Neural progenitor cell (in vitro differentiated cells): ENCODE data around the gene CUEDC2. TPM values are rescaled to one million over a fixed set of nuclear protein-coding genes. Genes with fewer than 3 reads are reported as not detected.

Experiments
- DNase-seq: peaks from one replicate; pipeline ENCODE4 v3.0.0-alpha.2; 2016; ENCODE audit warnings: low spot score
- H2AFZ ChIP-seq: fragments of 200-600 bp; sonication (generic); replicated peaks from 2 replicates; pipeline ENCODE4 v1.6.1; 2016; ENCODE audit warnings: antibody characterized with exemption
- H3F3A ChIP-seq: fragments of 200-600 bp; sonication (generic); 2 replicates; pipeline ENCODE4 v1.6.1; 2016; ENCODE audit warnings: antibody characterized with exemption, low read depth
- H3K27ac ChIP-seq: fragments of 200-600 bp; sonication (generic); 2 replicates; pipeline ENCODE4 v1.5.1; 2016; ENCODE audit warnings: mild to moderate bottlenecking
- H3K27me3 ChIP-seq: fragments of 200-600 bp; sonication (generic); 2 replicates; pipeline ENCODE4 v1.6.1; 2016; ENCODE audit warnings: mild to moderate bottlenecking, moderate library complexity
- H3K36me3 ChIP-seq: fragments of 200-600 bp; sonication (generic); 2 replicates; pipeline ENCODE4 v1.5.1; 2016
- H3K4me1 ChIP-seq: fragments of 200-600 bp; sonication (generic); 2 replicates; pipeline ENCODE4 v1.6.1; 2016; ENCODE audit warnings: mixed run types
- H3K4me2 ChIP-seq: fragments of 200-600 bp; sonication (generic); 2 replicates; pipeline ENCODE4 v1.6.1; 2016
- H3K4me3 ChIP-seq: fragments of 200-600 bp; sonication (generic); 2 replicates; pipeline ENCODE4 v1.5.1; 2016
- H3K79me2 ChIP-seq: fragments of 200-600 bp; sonication (generic); 2 replicates; pipeline ENCODE4 v1.6.1; 2016; ENCODE audit warnings: low read depth
- H3K9ac ChIP-seq: fragments of 200-600 bp; sonication (generic); 2 replicates; pipeline ENCODE4 v1.6.1; 2016
- H3K9me3 ChIP-seq: fragments of 200-600 bp; sonication (generic); 2 replicates; pipeline ENCODE4 v1.5.1; 2016; ENCODE audit warnings: low read depth
- H4K20me1 ChIP-seq: fragments of 200-600 bp; sonication (generic); 2 replicates; pipeline ENCODE4 v1.6.1; 2016; ENCODE audit warnings: low read depth
- H3K27ac Mint-ChIP-seq: 3 replicates; pipeline ENCODE4 v1.8.0; 2021; ENCODE audit warnings: mixed read lengths
- H3K27me3 Mint-ChIP-seq: 2 replicates; pipeline ENCODE4 v1.8.0; 2022; ENCODE audit warnings: low read depth, mild to moderate bottlenecking, inconsistent platforms, moderate library complexity, mixed read lengths; ENCODE audit not compliant: insufficient read depth
- H3K36me3 Mint-ChIP-seq: 3 replicates; pipeline ENCODE4 v1.8.0; 2021; ENCODE audit warnings: mixed read lengths
- H3K4me1 Mint-ChIP-seq: 3 replicates; pipeline ENCODE4 v1.8.0; 2021; ENCODE audit warnings: mixed read lengths
- H3K4me3 Mint-ChIP-seq: 3 replicates; pipeline ENCODE4 v1.8.0; 2021; ENCODE audit warnings: mild to moderate bottlenecking, moderate library complexity, mixed read lengths
- H3K9me3 Mint-ChIP-seq: 3 replicates; pipeline ENCODE4 v1.8.0; 2020; ENCODE audit warnings: mixed read lengths
- EZH2 ChIP-seq: fragments of 200-600 bp; sonication (generic); IDR thresholded peaks from 2 replicates; pipeline ENCODE4 v1.6.1; 2017; ENCODE audit warnings: antibody characterized with exemption, mild to moderate bottlenecking, moderate library complexity
- EZH2phosphoT487 ChIP-seq: fragments of 200-600 bp; sonication (generic); IDR thresholded peaks from 2 replicates; pipeline ENCODE4 v1.6.1; 2017; ENCODE audit warnings: antibody characterized with exemption
- total RNA-seq: library from RNA; depleted of rRNA; stranded (reverse); fragments of >200 nt; gene quantifications from 2 replicates; pipeline ENCODE4 v1.2.3, GENCODE V29; 2015; ENCODE audit warnings: low replicate concordance
- TF ChIP-seq, protein P1 (sequence below): fragments of 200-600 bp; sonication (generic); IDR thresholded peaks from 2 replicates; pipeline ENCODE4 v1.5.1; 2017; ENCODE audit warnings: antibody characterized with exemption, mild to moderate bottlenecking

CUEDC2 gene
- total RNA-seq, 1 donor from 2014 or later = 64.0 TPM

DNA sequence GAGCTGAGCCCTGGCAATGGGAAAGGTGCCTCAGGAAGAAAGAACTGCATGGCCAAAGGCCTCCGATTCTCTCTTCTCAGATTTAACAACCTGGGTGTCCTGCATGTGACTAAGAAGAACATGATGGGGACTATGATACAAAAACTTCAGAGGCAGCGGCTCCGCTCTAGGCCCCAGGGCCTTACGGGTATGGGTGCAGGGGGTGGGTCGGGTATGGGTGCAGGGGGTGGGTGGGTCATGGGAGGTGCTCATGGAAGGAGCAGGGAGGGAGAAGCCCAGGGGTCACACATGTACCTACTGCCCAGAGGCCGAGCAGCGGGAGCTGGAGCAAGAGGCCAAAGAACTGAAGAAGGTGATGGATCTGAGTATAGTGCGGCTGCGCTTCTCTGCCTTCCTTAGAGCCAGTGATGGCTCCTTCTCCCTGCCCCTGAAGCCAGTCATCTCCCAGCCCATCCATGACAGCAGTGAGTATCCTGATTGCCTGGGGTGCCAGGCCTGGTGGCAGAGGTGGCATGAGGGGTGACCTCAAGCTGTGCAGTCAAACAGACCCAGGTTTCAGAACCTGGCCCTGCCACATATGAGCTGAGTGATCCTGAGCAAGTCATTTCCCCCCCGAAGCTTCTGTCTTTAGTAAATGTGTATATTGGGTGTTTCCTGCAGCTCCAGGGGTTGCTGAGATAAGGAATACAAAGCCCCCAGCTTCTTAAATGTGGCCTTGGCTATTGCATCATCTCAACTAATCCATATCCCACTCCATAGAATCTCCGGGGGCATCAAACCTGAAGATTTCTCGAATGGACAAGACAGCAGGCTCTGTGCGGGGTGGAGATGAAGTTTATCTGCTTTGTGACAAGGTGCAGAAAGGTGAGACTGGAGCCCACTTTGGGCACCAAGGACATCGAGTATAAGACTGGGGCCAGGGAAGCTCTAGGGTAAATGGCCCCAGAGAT is 34.9 kb downstream of the CUEDC2 start:
- H3K9ac ChIP-seq = no peak overlapping the region
- H3F3A ChIP-seq = peaks cover 19% of the 10 kb centered on the region
- H3K4me2 ChIP-seq = no peak overlapping the region
- H3K4me3 ChIP-seq = no peak overlapping the region
- no peak overlapping the region for H2AFZ ChIP-seq
- Mint-ChIP-seq H3K27ac (no peak overlapping the region), H3K9me3 (no peaks in the 10 kb centered on the region), H3K27me3 (peaks cover 22% of the 10 kb centered on the region), H3K4me1 (peaks cover 29% of the 10 kb centered on the region), H3K4me3 (peak overlapping the region; percentile 89), H3K36me3 (no peaks in the 10 kb centered on the region)
- no peak for DNase-seq
- no peak overlapping the region for H3K27ac ChIP-seq
- H3K9me3 ChIP-seq = no peaks in the 10 kb centered on the region
- H4K20me1 ChIP-seq = peaks cover 3% of the 10 kb centered on the region
- no peaks in the 10 kb centered on the region for H3K36me3 ChIP-seq
- peaks cover 42% of the 10 kb centered on the region for H3K27me3 ChIP-seq
- TF ChIP-seq EZH2phosphoT487 = no peak
- TF ChIP-seq EZH2 = no peak
- TF ChIP-seq, protein P1, sequence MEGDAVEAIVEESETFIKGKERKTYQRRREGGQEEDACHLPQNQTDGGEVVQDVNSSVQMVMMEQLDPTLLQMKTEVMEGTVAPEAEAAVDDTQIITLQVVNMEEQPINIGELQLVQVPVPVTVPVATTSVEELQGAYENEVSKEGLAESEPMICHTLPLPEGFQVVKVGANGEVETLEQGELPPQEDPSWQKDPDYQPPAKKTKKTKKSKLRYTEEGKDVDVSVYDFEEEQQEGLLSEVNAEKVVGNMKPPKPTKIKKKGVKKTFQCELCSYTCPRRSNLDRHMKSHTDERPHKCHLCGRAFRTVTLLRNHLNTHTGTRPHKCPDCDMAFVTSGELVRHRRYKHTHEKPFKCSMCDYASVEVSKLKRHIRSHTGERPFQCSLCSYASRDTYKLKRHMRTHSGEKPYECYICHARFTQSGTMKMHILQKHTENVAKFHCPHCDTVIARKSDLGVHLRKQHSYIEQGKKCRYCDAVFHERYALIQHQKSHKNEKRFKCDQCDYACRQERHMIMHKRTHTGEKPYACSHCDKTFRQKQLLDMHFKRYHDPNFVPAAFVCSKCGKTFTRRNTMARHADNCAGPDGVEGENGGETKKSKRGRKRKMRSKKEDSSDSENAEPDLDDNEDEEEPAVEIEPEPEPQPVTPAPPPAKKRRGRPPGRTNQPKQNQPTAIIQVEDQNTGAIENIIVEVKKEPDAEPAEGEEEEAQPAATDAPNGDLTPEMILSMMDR = no peak
- H3K79me2 ChIP-seq = no peaks in the 10 kb centered on the region
- H3K4me1 ChIP-seq = peaks cover 8% of the 10 kb centered on the region

DNA sequence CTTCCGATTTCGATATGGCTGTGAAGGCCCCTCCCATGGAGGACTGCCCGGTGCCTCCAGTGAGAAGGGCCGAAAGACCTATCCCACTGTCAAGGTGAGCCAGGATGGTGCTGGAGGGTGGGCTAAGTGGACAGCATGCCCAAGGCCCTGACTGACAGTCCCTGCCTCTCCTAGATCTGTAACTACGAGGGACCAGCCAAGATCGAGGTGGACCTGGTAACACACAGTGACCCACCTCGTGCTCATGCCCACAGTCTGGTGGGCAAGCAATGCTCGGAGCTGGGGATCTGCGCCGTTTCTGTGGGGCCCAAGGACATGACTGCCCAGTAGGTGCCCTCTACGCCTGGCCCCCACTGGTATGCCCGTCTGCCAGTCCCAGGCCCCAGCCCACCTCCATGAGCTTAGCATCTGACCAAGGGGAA is 35.6 kb downstream of the CUEDC2 start:
- Histone ChIP-seq H3K27ac (no peak overlapping the region), H3K9me3 (no peaks in the 10 kb centered on the region), H3K36me3 (no peaks in the 10 kb centered on the region), H4K20me1 (peaks cover 3% of the 10 kb centered on the region), H3K27me3 (peaks cover 49% of the 10 kb centered on the region), H3K9ac (no peak overlapping the region), H3K4me2 (no peak overlapping the region), H3K4me3 (no peak overlapping the region), H3K79me2 (no peaks in the 10 kb centered on the region), H2AFZ (no peak overlapping the region), H3K4me1 (peaks cover 8% of the 10 kb centered on the region), H3F3A (peaks cover 19% of the 10 kb centered on the region)
- peaks cover 32% of the 10 kb centered on the region for H3K4me1 Mint-ChIP-seq
- no peak overlapping the region for H3K27ac Mint-ChIP-seq
- H3K36me3 Mint-ChIP-seq = no peaks in the 10 kb centered on the region
- TF ChIP-seq EZH2 = no peak
- TF ChIP-seq, protein P1 = no peak
- TF ChIP-seq EZH2phosphoT487 = no peak
- no peaks in the 10 kb centered on the region for H3K9me3 Mint-ChIP-seq
- DNase-seq = no peak
- peak overlapping the region; percentile 89 for H3K4me3 Mint-ChIP-seq
- peaks cover 25% of the 10 kb centered on the region for H3K27me3 Mint-ChIP-seq

DNA sequence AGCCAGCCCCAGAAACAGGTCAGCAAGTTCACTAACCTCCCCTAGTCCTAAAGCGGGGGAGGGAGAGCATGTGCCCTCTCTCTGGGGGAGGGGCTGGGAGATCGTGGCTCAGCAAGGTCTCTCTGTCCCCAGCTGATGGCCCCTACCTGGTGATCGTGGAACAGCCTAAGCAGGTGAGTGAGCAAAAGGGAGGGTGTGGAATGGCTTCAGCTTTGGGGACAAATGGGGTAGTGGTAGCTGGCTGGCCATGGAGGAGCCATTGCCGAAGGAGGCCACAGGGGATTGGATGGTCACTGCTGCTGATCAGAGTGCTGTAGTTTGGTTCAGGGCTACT is 36.1 kb downstream of the CUEDC2 start:
- Histone ChIP-seq H2AFZ (no peak overlapping the region), H4K20me1 (peaks cover 3% of the 10 kb centered on the region), H3F3A (peaks cover 19% of the 10 kb centered on the region), H3K36me3 (no peaks in the 10 kb centered on the region), H3K79me2 (no peaks in the 10 kb centered on the region), H3K4me3 (peak overlapping the region; percentile 67), H3K27ac (no peak overlapping the region), H3K9me3 (no peaks in the 10 kb centered on the region), H3K4me1 (peaks cover 8% of the 10 kb centered on the region), H3K27me3 (peaks cover 54% of the 10 kb centered on the region), H3K9ac (no peak overlapping the region), H3K4me2 (peak overlapping the region; percentile 82)
- Mint-ChIP-seq H3K27ac (no peak overlapping the region), H3K4me1 (peaks cover 32% of the 10 kb centered on the region), H3K9me3 (no peaks in the 10 kb centered on the region), H3K36me3 (no peaks in the 10 kb centered on the region), H3K4me3 (peak overlapping the region; percentile 89), H3K27me3 (peaks cover 25% of the 10 kb centered on the region)
- no peak for DNase-seq
- TF ChIP-seq, protein P1 = no peak
- no peak for TF ChIP-seq EZH2phosphoT487
- no peak for TF ChIP-seq EZH2
